ENCODE results near the gene ABCC1.

Gene ABCC1

GRCh38 chr16:16027728-16028310 lies 78.4 kb downstream of the ABCC1 start:
- H3K27ac Mint-ChIP-seq: peak overlapping the region; percentile 26
- ATAC-seq: no peak
- H3K4me1 Mint-ChIP-seq: peaks cover 53% of the 10 kb centered on the region

GRCh38 chr16:16028311-16028999 lies 79.0 kb downstream of the ABCC1 start:
- no peak overlapping the region for H3K27ac Mint-ChIP-seq
- H3K4me3 Mint-ChIP-seq: no peak overlapping the region
- no peak for ATAC-seq
- peaks cover 53% of the 10 kb centered on the region for H3K4me1 Mint-ChIP-seq
- H3K36me3 Mint-ChIP-seq: peaks cover 68% of the 10 kb centered on the region
- no peak for DNase-seq (ENCODE audit: low spot score in 2 of 2)
- no peaks in the 10 kb centered on the region for H3K9me3 Mint-ChIP-seq

More at GRCh38 chr16:16027728-16028310, 78.4 kb downstream of the ABCC1 start:
- Mint-ChIP-seq H3K36me3 (peaks cover 70% of the 10 kb centered on the region), H3K4me3 (no peak overlapping the region), H3K9me3 (no peaks in the 10 kb centered on the region)
- DNase-seq (ENCODE audit: low spot score in 2 of 2): no peak

GRCh38 chr16:16029431-16030011 lies 80.1 kb downstream of the ABCC1 start:
- Mint-ChIP-seq H3K4me1 (peaks cover 46% of the 10 kb centered on the region), H3K36me3 (peaks cover 68% of the 10 kb centered on the region), H3K27ac (peak overlapping the region; percentile 43), H3K9me3 (no peaks in the 10 kb centered on the region), H3K4me3 (no peak overlapping the region)
- DNase-seq (ENCODE audit: low spot score in 2 of 2) (no peak), ATAC-seq (no peak)

GRCh38 chr16:16030449-16030848 lies 81.0 kb downstream of the ABCC1 start:
- no peak for ATAC-seq
- H3K27ac Mint-ChIP-seq: peak overlapping the region; percentile 43

GRCh38 chr16:16031401-16031800 lies 82.0 kb downstream of the ABCC1 start:
- DNase-seq (ENCODE audit: low spot score in 2 of 2) (no peak), ATAC-seq (no peak)
- peaks cover 28% of the 10 kb centered on the region for H3K4me1 Mint-ChIP-seq
- H3K4me3 Mint-ChIP-seq: no peak overlapping the region
- H3K27ac Mint-ChIP-seq: no peak overlapping the region
- peaks cover 68% of the 10 kb centered on the region for H3K36me3 Mint-ChIP-seq
- H3K9me3 Mint-ChIP-seq: no peaks in the 10 kb centered on the region

More at GRCh38 chr16:16030449-16030848, 81.0 kb downstream of the ABCC1 start:
- H3K4me3 Mint-ChIP-seq: no peak overlapping the region
- no peaks in the 10 kb centered on the region for H3K9me3 Mint-ChIP-seq
- H3K36me3 Mint-ChIP-seq: peaks cover 68% of the 10 kb centered on the region
- H3K4me1 Mint-ChIP-seq: peaks cover 37% of the 10 kb centered on the region
- no peak for DNase-seq (ENCODE audit: low spot score in 2 of 2)

- Mint-ChIP-seq H3K36me3 (peaks cover 72% of the 10 kb centered on the region), H3K27ac (peak overlapping the region; percentile 60), H3K4me1 (peaks cover 27% of the 10 kb centered on the region), H3K4me3 (no peak overlapping the region), H3K9me3 (no peaks in the 10 kb centered on the region)
- ATAC-seq: no peak
- DNase-seq (ENCODE audit: low spot score in 2 of 2): no peak
Measured at GRCh38 chr16:16032271-16032979, 83.0 kb downstream of the ABCC1 start.

- no peaks in the 10 kb centered on the region for H3K9me3 Mint-ChIP-seq
- peak in 1 of 2 donors; percentile 59 for DNase-seq (ENCODE audit: low spot score in 2 of 2)
- peak; percentile 94 for ATAC-seq
- peaks cover 78% of the 10 kb centered on the region for H3K36me3 Mint-ChIP-seq
- H3K27ac Mint-ChIP-seq: peak overlapping the region; percentile 60
- peaks cover 22% of the 10 kb centered on the region for H3K4me1 Mint-ChIP-seq
- peak overlapping the region; percentile 32 for H3K4me3 Mint-ChIP-seq
Measured at GRCh38 chr16:16033208-16033717, 83.8 kb downstream of the ABCC1 start.

GRCh38 chr16:16036359-16036792 lies 87.0 kb downstream of the ABCC1 start:
- no peak overlapping the region for H3K4me3 Mint-ChIP-seq
- peaks cover 34% of the 10 kb centered on the region for H3K4me1 Mint-ChIP-seq
- no peak for DNase-seq (ENCODE audit: low spot score in 2 of 2)
- no peaks in the 10 kb centered on the region for H3K9me3 Mint-ChIP-seq
- no peak overlapping the region for H3K27ac Mint-ChIP-seq
- H3K36me3 Mint-ChIP-seq: peaks cover 91% of the 10 kb centered on the region
- no peak for ATAC-seq

GRCh38 chr16:16037521-16037920 lies 88.1 kb downstream of the ABCC1 start:
- no peak overlapping the region for H3K27ac Mint-ChIP-seq
- H3K9me3 Mint-ChIP-seq: no peaks in the 10 kb centered on the region
- ATAC-seq (no peak), DNase-seq (ENCODE audit: low spot score in 2 of 2) (no peak)
- peaks cover 95% of the 10 kb centered on the region for H3K36me3 Mint-ChIP-seq
- H3K4me1 Mint-ChIP-seq: peaks cover 26% of the 10 kb centered on the region
- no peak overlapping the region for H3K4me3 Mint-ChIP-seq

GRCh38 chr16:16037970-16038369 lies 88.6 kb downstream of the ABCC1 start:
- no peak for ATAC-seq
- H3K9me3 Mint-ChIP-seq: no peaks in the 10 kb centered on the region
- DNase-seq (ENCODE audit: low spot score in 2 of 2): no peak
- peaks cover 99% of the 10 kb centered on the region for H3K36me3 Mint-ChIP-seq
- H3K4me1 Mint-ChIP-seq: peaks cover 22% of the 10 kb centered on the region
- no peak overlapping the region for H3K27ac Mint-ChIP-seq
- no peak overlapping the region for H3K4me3 Mint-ChIP-seq

GRCh38 chr16:16038950-16039349 lies 89.5 kb downstream of the ABCC1 start:
- Mint-ChIP-seq H3K4me3 (no peak overlapping the region), H3K27ac (peak overlapping the region; percentile 1), H3K9me3 (no peaks in the 10 kb centered on the region), H3K36me3 (peaks cover 100% of the 10 kb centered on the region), H3K4me1 (peaks cover 13% of the 10 kb centered on the region)
- DNase-seq (ENCODE audit: low spot score in 2 of 2) (no peak), ATAC-seq (no peak)

- H3K9me3 Mint-ChIP-seq: no peaks in the 10 kb centered on the region
- ATAC-seq (no peak), DNase-seq (ENCODE audit: low spot score in 2 of 2) (no peak)
- no peak overlapping the region for H3K4me3 Mint-ChIP-seq
- H3K36me3 Mint-ChIP-seq: peaks cover 100% of the 10 kb centered on the region
- H3K27ac Mint-ChIP-seq: no peak overlapping the region
- H3K4me1 Mint-ChIP-seq: peaks cover 20% of the 10 kb centered on the region
Measured at GRCh38 chr16:16041196-16041892, 91.9 kb downstream of the ABCC1 start.

- H3K4me3 Mint-ChIP-seq: no peak overlapping the region
- H3K4me1 Mint-ChIP-seq: peaks cover 20% of the 10 kb centered on the region
- ATAC-seq: no peak
- peaks cover 100% of the 10 kb centered on the region for H3K36me3 Mint-ChIP-seq
- no peak for DNase-seq (ENCODE audit: low spot score in 2 of 2)
- H3K9me3 Mint-ChIP-seq: no peaks in the 10 kb centered on the region
- H3K27ac Mint-ChIP-seq: no peak overlapping the region
Measured at GRCh38 chr16:16042076-16042475, 92.7 kb downstream of the ABCC1 start.

- H3K4me3 Mint-ChIP-seq: no peak overlapping the region
- peaks cover 100% of the 10 kb centered on the region for H3K36me3 Mint-ChIP-seq
- H3K4me1 Mint-ChIP-seq: peaks cover 7% of the 10 kb centered on the region
- peak overlapping the region; percentile 43 for H3K27ac Mint-ChIP-seq
- ATAC-seq (no peak), DNase-seq (ENCODE audit: low spot score in 2 of 2) (no peak)
- H3K9me3 Mint-ChIP-seq: no peaks in the 10 kb centered on the region
Measured at GRCh38 chr16:16045296-16045695, 95.9 kb downstream of the ABCC1 start.

GRCh38 chr16:16045879-16046278 lies 96.5 kb downstream of the ABCC1 start:
- no peak overlapping the region for H3K4me3 Mint-ChIP-seq
- ATAC-seq (no peak), DNase-seq (ENCODE audit: low spot score in 2 of 2) (no peak)
- H3K36me3 Mint-ChIP-seq: peaks cover 100% of the 10 kb centered on the region
- no peaks in the 10 kb centered on the region for H3K9me3 Mint-ChIP-seq
- peaks cover 7% of the 10 kb centered on the region for H3K4me1 Mint-ChIP-seq
- peak overlapping the region; percentile 43 for H3K27ac Mint-ChIP-seq
